ENCODE measurements around the gene KDM2A. TPM values are rescaled to one million over a fixed set of nuclear protein-coding genes. Genes with fewer than 3 reads are reported as not detected.

The KDM2A gene
- total RNA-seq, 3 donors from 2014 or later (not counting 1 experiment from before 2014, with no cell fraction given), result 268 to 312 (median 283) TPM

GRCh38 chr11:67102664-67103063, 16.4 kb upstream of the KDM2A start:
- Histone ChIP-seq H3K4me3 (ENCODE audit: low read length) (no peak overlapping the region), H3K4me1 (ENCODE audit: control insufficient read depth, insufficient read depth, low read length) (peaks cover 9% of the 10 kb centered on the region), H3K27ac (ENCODE audit: low read length) (no peak overlapping the region), H3K36me3 (ENCODE audit: control insufficient read depth, insufficient read depth, low read length) (no peaks in the 10 kb centered on the region), H3K27me3 (ENCODE audit: control insufficient read depth, insufficient read depth, low read length) (no peaks in the 10 kb centered on the region), H3K9me3 (ENCODE audit: control insufficient read depth, insufficient read depth, low read length) (no peaks in the 10 kb centered on the region)
- no peak for DNase-seq
- Mint-ChIP-seq H3K36me3 (no peaks in the 10 kb centered on the region), H3K27ac (no peak overlapping the region), H3K4me1 (peaks cover 12 to 23% of the 10 kb centered on the region in 2 donors), H3K4me3 (no peak overlapping the region), H3K9me3 (no peaks in the 10 kb centered on the region), H3K27me3 (ENCODE audit: low read depth in 2 of 2) (no peaks in the 10 kb centered on the region)
- 96% methylated on average over 8 of the region's 8 CpGs for WGBS (ENCODE audit: insufficient coverage)
- no peak for ATAC-seq
- intact Hi-C loops (cut with micrococcal nuclease), result no loop called here
- TF ChIP-seq CTCF (IDR thresholded peaks at IDR 0.05), result no peak

GRCh38 chr11:67105964-67106363, 13.1 kb upstream of the KDM2A start:
- Histone ChIP-seq H3K27me3 (ENCODE audit: control insufficient read depth, insufficient read depth, low read length) (no peaks in the 10 kb centered on the region), H3K36me3 (ENCODE audit: control insufficient read depth, insufficient read depth, low read length) (no peaks in the 10 kb centered on the region), H3K27ac (ENCODE audit: low read length) (no peak overlapping the region), H3K9me3 (ENCODE audit: control insufficient read depth, insufficient read depth, low read length) (no peaks in the 10 kb centered on the region), H3K4me1 (ENCODE audit: control insufficient read depth, insufficient read depth, low read length) (no peaks in the 10 kb centered on the region), H3K4me3 (ENCODE audit: low read length) (no peak overlapping the region)
- Mint-ChIP-seq H3K27ac (no peak overlapping the region), H3K4me3 (no peak overlapping the region), H3K9me3 (no peaks in the 10 kb centered on the region), H3K36me3 (no peaks in the 10 kb centered on the region), H3K4me1 (peaks cover 5 to 7% of the 10 kb centered on the region in 2 donors), H3K27me3 (ENCODE audit: low read depth in 2 of 2) (no peaks in the 10 kb centered on the region)
- DNase-seq (no peak), ATAC-seq (no peak)
- intact Hi-C loops (cut with micrococcal nuclease), result no loop called here
- WGBS (ENCODE audit: insufficient coverage), result 100% methylated on average over 1 of the region's 2 CpGs
- no peak for TF ChIP-seq CTCF (IDR thresholded peaks at IDR 0.05)

GRCh38 chr11:67111261-67111660, 7.8 kb upstream of the KDM2A start:
- 93% methylated on average over 1 of the region's 1 CpG for WGBS (ENCODE audit: insufficient coverage)
- Mint-ChIP-seq H3K9me3 (no peaks in the 10 kb centered on the region), H3K27ac (no peak overlapping the region), H3K36me3 (no peaks in the 10 kb centered on the region), H3K4me3 (no peak overlapping the region), H3K27me3 (ENCODE audit: low read depth in 2 of 2) (no peaks in the 10 kb centered on the region), H3K4me1 (peaks cover 8 to 13% of the 10 kb centered on the region in 2 donors)
- H3K4me3 ChIP-seq (ENCODE audit: low read length), result no peak overlapping the region
- DNase-seq, result no peak
- intact Hi-C loops (cut with micrococcal nuclease), result no loop called here
- no peaks in the 10 kb centered on the region for H3K27me3 ChIP-seq (ENCODE audit: control insufficient read depth, insufficient read depth, low read length)
- TF ChIP-seq CTCF (IDR thresholded peaks at IDR 0.05), result no peak
- no peaks in the 10 kb centered on the region for H3K9me3 ChIP-seq (ENCODE audit: control insufficient read depth, insufficient read depth, low read length)
- H3K36me3 ChIP-seq (ENCODE audit: control insufficient read depth, insufficient read depth, low read length), result no peaks in the 10 kb centered on the region
- H3K27ac ChIP-seq (ENCODE audit: low read length), result no peak overlapping the region
- no peak for ATAC-seq
- peaks cover 13% of the 10 kb centered on the region for H3K4me1 ChIP-seq (ENCODE audit: control insufficient read depth, insufficient read depth, low read length)

GRCh38 chr11:67113231-67113721, 5.8 kb upstream of the KDM2A start:
- H3K36me3 Mint-ChIP-seq, result no peaks in the 10 kb centered on the region
- intact Hi-C loops (cut with micrococcal nuclease), result no loop called here
- Histone ChIP-seq H3K27ac (ENCODE audit: low read length) (peak overlapping the region; percentile 12), H3K36me3 (ENCODE audit: control insufficient read depth, insufficient read depth, low read length) (no peaks in the 10 kb centered on the region), H3K4me3 (ENCODE audit: low read length) (no peak overlapping the region), H3K9me3 (ENCODE audit: control insufficient read depth, insufficient read depth, low read length) (no peaks in the 10 kb centered on the region), H3K27me3 (ENCODE audit: control insufficient read depth, insufficient read depth, low read length) (no peaks in the 10 kb centered on the region), H3K4me1 (ENCODE audit: control insufficient read depth, insufficient read depth, low read length) (peaks cover 18% of the 10 kb centered on the region)
- no peaks in the 10 kb centered on the region for H3K27me3 Mint-ChIP-seq (ENCODE audit: low read depth in 2 of 2)
- H3K4me1 Mint-ChIP-seq, result peaks cover 8 to 13% of the 10 kb centered on the region in 2 donors
- WGBS (ENCODE audit: insufficient coverage), result 44% methylated on average over 5 of the region's 5 CpGs
- H3K27ac Mint-ChIP-seq, result peak overlapping the region; percentile 88 to 89
- no peaks in the 10 kb centered on the region for H3K9me3 Mint-ChIP-seq
- DNase-seq, result peak; percentile 24 to 56
- H3K4me3 Mint-ChIP-seq, result peak overlapping the region; percentile 86
- no peak for TF ChIP-seq CTCF (IDR thresholded peaks at IDR 0.05)
- ATAC-seq, result peak; percentile 60 to 74 (median 73)

Data from natural killer cell (primary cell).